CD4-positive, alpha-beta T cell (primary cell): ENCODE data around the gene MCCC2. TPM values are rescaled to one million over a fixed set of nuclear protein-coding genes. Genes with fewer than 3 reads are reported as not detected.

Source experiments
- ATAC-seq: fragments of 200-7000 bp; cut with Tn5 transposase; one replicate; pipeline ENCODE4 v1.10.0; 2022; ENCODE audit warnings: mild to moderate bottlenecking; ENCODE audit not compliant: poor library complexity
- CTCF ChIA-PET: fragments of 350-600 bp; sonication (Branson Sonifier 250); formaldehyde crosslinking; loops from one replicate; lab custom pipeline; 2021; ENCODE audit warnings: antibody characterized with exemption, inconsistent platforms; lab: Charles Lee
- POLR2A ChIA-PET: fragments of 350-600 bp; sonication (Branson Sonifier 250); formaldehyde crosslinking; loops from one replicate; lab custom pipeline; 2021; ENCODE audit warnings: antibody characterized with exemption, inconsistent platforms; lab: Charles Lee
- DNase-seq, 14 experiments: peaks; one replicate each; pipeline ENCODE4 v3.0.0-alpha.2; 2013 to 2020; ENCODE audit warnings: mixed read lengths in 2 of 14
- H3K27ac ChIP-seq, 2 donors: one replicate each; pipeline versions ENCODE4 v1.5.1 to v1.7.0; 2013; ENCODE audit warnings: low read length in 2 of 2, low read depth in 1 of 2, mild to moderate bottlenecking in 1 of 2
- H3K27me3 ChIP-seq, 2 experiments: 1 replicate in 1 of 2; 2 replicates in 1 of 2; pipeline versions ENCODE4 v1.6.1 to v1.7.0; 2013; ENCODE audit warnings: low read length in 2 of 2, control low read depth in 1 of 2, mild to moderate bottlenecking in 1 of 2, moderate library complexity in 1 of 2; ENCODE audit not compliant: insufficient read depth in 2 of 2, control insufficient read depth in 1 of 2
- H3K36me3 ChIP-seq: one replicate; pipeline ENCODE4 v1.6.1; 2013; ENCODE audit warnings: low read length, control low read depth; ENCODE audit not compliant: insufficient read depth
- H3K4me1 ChIP-seq: one replicate; pipeline ENCODE4 v1.6.1; 2013; ENCODE audit warnings: low read length, control low read depth; ENCODE audit not compliant: insufficient read depth
- H3K4me3 ChIP-seq: one replicate; pipeline ENCODE4 v1.5.1; 2013; ENCODE audit warnings: mild to moderate bottlenecking, low read length, moderate library complexity
- H3K9me3 ChIP-seq, 2 experiments: 1 replicate in 1 of 2; 2 replicates in 1 of 2; pipeline versions ENCODE4 v1.6.1 to v1.7.0; 2013; ENCODE audit warnings: low read length in 2 of 2, mild to moderate bottlenecking in 2 of 2, control low read depth in 1 of 2, moderate library complexity in 1 of 2; ENCODE audit not compliant: control insufficient read depth in 1 of 2, insufficient read depth in 1 of 2
- H3K27ac Mint-ChIP-seq: one replicate; pipeline ENCODE4 v1.8.0; 2020; ENCODE audit warnings: mixed read lengths
- H3K27me3 Mint-ChIP-seq: one replicate; pipeline ENCODE4 v1.8.0; 2021; ENCODE audit warnings: mixed read lengths
- H3K36me3 Mint-ChIP-seq: one replicate; pipeline ENCODE4 v1.8.0; 2021; ENCODE audit warnings: low read depth, mixed read lengths
- H3K4me1 Mint-ChIP-seq: one replicate; pipeline ENCODE4 v1.8.0; 2021; ENCODE audit warnings: low read depth, mixed read lengths
- H3K4me3 Mint-ChIP-seq: one replicate; pipeline ENCODE4 v1.8.0; 2020; ENCODE audit warnings: mild to moderate bottlenecking, mixed read lengths
- H3K9me3 Mint-ChIP-seq: one replicate; pipeline ENCODE4 v1.8.0; 2020; ENCODE audit warnings: mixed read lengths
- CTCF ChIP-seq: fragments of 200-600 bp; IDR thresholded peaks from one replicate; pipeline ENCODE4 v1.8.0; 2022; ENCODE audit warnings: antibody characterized with exemption, mild to moderate bottlenecking
- intact Hi-C, 2 experiments: fragments of 100-400 bp; cut with DNase I in 1 of 2; cut with micrococcal nuclease in 1 of 2; formaldehyde crosslinking; loops; one replicate each; pipeline versions ENCODE4 v1.15.1 to v1.9.0; 2023 to 2025; cut with DNase I, micrococcal nuclease
- total RNA-seq, 174 experiments: library from RNA in 2 of 174; stranded (reverse) in 2 of 174; gene quantifications; one replicate each; pipeline ENCODE4 v1.2.3 and lab custom pipeline; 2021 to 2026

Gene MCCC2
- total RNA-seq, 2 experiments from 2014 or later, result 16.3 to 18.7 TPM

GRCh38 chr5:71652349-71652748 lies 65.2 kb downstream of the MCCC2 start:
- H3K36me3 Mint-ChIP-seq, result peaks cover 81% of the 10 kb centered on the region
- ATAC-seq, result no peak
- no peaks in the 10 kb centered on the region for H3K27me3 Mint-ChIP-seq
- DNase-seq, result no peak
- ChIA-PET POLR2A (no interaction called here), CTCF (no interaction called here)
- no peak overlapping the region for H3K4me3 Mint-ChIP-seq
- TF ChIP-seq CTCF, result no peak
- intact Hi-C loops, result no loop called here
- Histone ChIP-seq H3K4me1 (no peaks in the 10 kb centered on the region), H3K36me3 (peaks cover 50% of the 10 kb centered on the region), H3K27me3 (no peaks in the 10 kb centered on the region), H3K4me3 (no peak overlapping the region), H3K9me3 (no peaks in the 10 kb centered on the region), H3K27ac (no peak overlapping the region)
- peaks cover 12% of the 10 kb centered on the region for H3K4me1 Mint-ChIP-seq
- H3K9me3 Mint-ChIP-seq, result no peaks in the 10 kb centered on the region
- no peak overlapping the region for H3K27ac Mint-ChIP-seq

GRCh38 chr5:71652803-71653543 lies 65.8 kb downstream of the MCCC2 start:
- Mint-ChIP-seq H3K27ac (no peak overlapping the region), H3K36me3 (peaks cover 81% of the 10 kb centered on the region), H3K9me3 (no peaks in the 10 kb centered on the region), H3K27me3 (no peaks in the 10 kb centered on the region), H3K4me3 (no peak overlapping the region), H3K4me1 (peaks cover 12% of the 10 kb centered on the region)
- ChIA-PET CTCF (no interaction called here), POLR2A (no interaction called here)
- no peaks in the 10 kb centered on the region for H3K27me3 ChIP-seq
- ATAC-seq, result no peak
- no peak for DNase-seq
- intact Hi-C loops, result no loop called here
- no peaks in the 10 kb centered on the region for H3K9me3 ChIP-seq
- H3K4me1 ChIP-seq, result no peaks in the 10 kb centered on the region
- H3K27ac ChIP-seq, result no peak overlapping the region
- peaks cover 52% of the 10 kb centered on the region for H3K36me3 ChIP-seq
- TF ChIP-seq CTCF, result no peak
- no peak overlapping the region for H3K4me3 ChIP-seq

- DNase-seq, result no peak
- ATAC-seq, result no peak
- TF ChIP-seq CTCF, result no peak
- Mint-ChIP-seq H3K27ac (no peak overlapping the region), H3K4me3 (no peak overlapping the region), H3K27me3 (no peaks in the 10 kb centered on the region), H3K4me1 (no peaks in the 10 kb centered on the region), H3K36me3 (peaks cover 34% of the 10 kb centered on the region), H3K9me3 (no peaks in the 10 kb centered on the region)
- intact Hi-C loops, result no loop called here
- Histone ChIP-seq H3K27ac (no peak overlapping the region), H3K4me3 (no peak overlapping the region), H3K36me3 (peaks cover 17% of the 10 kb centered on the region), H3K4me1 (no peaks in the 10 kb centered on the region), H3K27me3 (no peaks in the 10 kb centered on the region), H3K9me3 (no peaks in the 10 kb centered on the region)
- CTCF ChIA-PET, result interaction anchor here (0.7 kb wide), 1 partner anchor 25 kb away, joined by 3 read pairs; no protein-coding TSS in a partner anchor
- POLR2A ChIA-PET, result no interaction called here
Measured at GRCh38 chr5:71658916-71659662, 71.9 kb downstream of the MCCC2 start.
